Subcutaneous adipose tissue (tissue), 4 donors: ENCODE measurements around the gene RCOR2. TPM values are rescaled to one million over a fixed set of nuclear protein-coding genes. Genes with fewer than 3 reads are reported as not detected.

Experiments used
- total RNA-seq, 4 donors: library from RNA; depleted of rRNA; stranded (reverse); fragments of >200 nt; gene quantifications; one replicate each; pipeline ENCODE4 v1.1.0, GENCODE V29; 2016
- TF ChIP-seq, protein P1 (sequence below): fragments of 450-650 bp; IDR thresholded peaks from one replicate; pipeline ENCODE4 v1.5.1; 2016; ENCODE audit warnings: low read depth, mild to moderate bottlenecking, control low read depth, antibody characterized with exemption, moderate library complexity

The RCOR2 gene
- total RNA-seq, 4 donors from 2014 or later = 0.88 TPM; not detected in 3

DNA sequence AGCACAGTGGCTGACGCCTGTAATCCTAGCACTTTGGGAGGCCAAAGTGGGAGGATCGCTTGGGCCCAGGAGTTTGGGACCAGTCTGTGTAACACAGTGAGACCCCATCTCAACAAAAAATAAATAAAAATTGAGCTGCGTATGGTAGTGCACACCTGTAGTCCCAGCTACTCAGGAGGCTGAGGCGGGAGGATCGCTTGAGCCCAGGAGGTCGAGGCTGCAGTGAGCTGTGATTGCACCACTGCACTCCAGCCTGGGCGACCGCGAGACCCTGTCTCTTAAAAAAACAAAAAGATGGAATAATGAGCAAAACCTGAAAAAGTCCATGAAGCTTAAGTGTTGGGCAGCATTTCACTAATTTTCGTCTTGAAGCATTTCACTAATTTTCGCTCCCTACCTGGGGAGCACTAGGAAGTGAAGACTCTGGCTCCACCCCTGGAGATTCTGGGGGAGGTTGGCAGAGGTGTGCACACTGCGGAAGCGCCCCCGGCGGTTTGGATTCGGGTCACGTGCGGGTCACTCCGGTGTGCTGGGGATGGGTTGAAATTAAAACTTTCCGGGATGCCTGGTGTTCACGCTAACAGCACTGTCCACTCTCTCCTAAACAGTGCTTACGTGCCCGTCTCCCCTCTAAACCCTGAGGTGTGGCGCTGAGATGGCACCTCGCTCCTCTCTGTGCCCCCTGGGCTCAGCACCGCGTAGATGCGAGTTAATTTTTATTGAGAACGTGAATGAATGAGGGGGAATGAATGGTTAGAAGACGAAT, 20.9 kb upstream of the RCOR2 start:
- TF ChIP-seq, protein P1, sequence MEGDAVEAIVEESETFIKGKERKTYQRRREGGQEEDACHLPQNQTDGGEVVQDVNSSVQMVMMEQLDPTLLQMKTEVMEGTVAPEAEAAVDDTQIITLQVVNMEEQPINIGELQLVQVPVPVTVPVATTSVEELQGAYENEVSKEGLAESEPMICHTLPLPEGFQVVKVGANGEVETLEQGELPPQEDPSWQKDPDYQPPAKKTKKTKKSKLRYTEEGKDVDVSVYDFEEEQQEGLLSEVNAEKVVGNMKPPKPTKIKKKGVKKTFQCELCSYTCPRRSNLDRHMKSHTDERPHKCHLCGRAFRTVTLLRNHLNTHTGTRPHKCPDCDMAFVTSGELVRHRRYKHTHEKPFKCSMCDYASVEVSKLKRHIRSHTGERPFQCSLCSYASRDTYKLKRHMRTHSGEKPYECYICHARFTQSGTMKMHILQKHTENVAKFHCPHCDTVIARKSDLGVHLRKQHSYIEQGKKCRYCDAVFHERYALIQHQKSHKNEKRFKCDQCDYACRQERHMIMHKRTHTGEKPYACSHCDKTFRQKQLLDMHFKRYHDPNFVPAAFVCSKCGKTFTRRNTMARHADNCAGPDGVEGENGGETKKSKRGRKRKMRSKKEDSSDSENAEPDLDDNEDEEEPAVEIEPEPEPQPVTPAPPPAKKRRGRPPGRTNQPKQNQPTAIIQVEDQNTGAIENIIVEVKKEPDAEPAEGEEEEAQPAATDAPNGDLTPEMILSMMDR = no peak

DNA sequence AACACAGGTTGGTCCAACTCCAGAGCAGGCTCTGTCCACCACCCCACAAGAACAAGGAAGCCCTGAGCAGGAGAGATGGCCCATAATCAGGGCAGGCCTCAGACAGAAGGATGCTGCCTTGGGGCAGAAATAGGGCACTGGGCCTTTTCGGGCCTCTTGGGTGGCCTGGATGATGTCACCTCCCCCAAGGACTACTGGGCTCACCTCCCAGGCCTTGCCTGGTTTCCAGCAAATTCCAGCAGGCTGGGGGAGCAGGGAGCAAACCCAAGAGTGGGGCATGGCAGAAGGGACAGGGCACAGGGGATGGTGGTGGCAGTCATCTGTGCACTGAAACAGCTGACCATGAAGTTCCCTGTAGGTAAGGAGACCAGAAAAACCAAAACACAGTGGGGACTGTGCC, 16.5 kb upstream of the RCOR2 start:
- TF ChIP-seq, protein P1 = no peak

DNA sequence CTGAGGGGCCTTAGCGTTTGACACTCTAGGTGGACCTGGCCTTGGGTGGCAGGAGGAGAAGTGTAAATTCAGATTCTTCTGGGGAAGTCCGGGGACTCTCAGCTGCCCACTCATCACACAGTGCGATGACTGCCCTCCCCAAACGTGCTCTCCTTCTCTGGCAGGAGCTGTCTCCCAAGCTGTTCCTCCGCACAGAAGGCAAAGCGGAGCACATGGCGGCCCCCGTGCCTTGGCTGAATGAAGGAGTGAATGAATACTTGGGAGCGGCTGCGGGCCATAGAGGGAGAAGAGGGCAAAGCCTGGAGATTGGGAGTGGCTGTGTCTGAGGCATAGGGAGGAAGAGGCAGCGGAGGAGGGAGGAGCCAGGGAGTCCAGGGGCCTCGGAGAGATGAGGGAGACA, 14.9 kb upstream of the RCOR2 start:
- TF ChIP-seq, protein P1 = no peak

DNA sequence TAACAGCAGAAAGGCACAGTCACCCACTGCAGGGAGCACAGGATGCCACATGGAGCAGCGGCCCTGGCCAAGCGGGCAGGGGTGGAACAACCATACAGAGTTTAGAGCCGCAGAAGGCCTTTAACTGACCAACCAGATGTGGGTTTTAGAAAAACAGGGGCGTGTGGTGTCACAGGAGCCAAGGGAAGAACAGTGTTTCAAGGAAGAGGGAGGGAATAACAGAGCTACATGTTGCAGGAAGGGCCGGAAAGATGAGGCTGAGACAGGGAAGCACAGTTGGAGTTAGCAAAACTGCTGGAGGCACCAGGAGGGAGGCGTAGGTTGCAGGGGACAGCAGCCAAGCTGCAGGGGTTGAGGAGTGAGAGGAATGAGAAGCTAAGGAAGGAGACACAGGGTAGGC, 14.1 kb upstream of the RCOR2 start:
- TF ChIP-seq, protein P1 = no peak

DNA sequence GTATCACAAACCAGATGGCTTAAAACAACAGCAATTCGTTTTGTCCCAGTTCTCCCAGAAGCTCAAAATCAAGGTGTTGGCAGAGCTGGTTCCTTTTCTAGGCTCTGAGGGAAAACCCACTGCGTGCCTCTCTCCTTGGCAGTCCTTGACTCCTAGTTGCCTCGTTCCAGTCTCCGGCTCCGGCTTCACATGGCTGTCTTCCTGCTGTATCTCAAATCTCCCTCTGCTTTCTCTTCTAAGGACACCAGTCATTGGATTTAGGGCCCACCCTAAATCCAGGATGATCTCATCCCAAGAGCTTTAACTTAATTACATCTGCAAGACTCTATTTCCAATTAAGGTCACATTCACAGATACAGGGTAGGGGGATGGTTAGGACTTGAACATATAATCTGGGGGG, 12.7 kb upstream of the RCOR2 start:
- TF ChIP-seq, protein P1 = no peak

DNA sequence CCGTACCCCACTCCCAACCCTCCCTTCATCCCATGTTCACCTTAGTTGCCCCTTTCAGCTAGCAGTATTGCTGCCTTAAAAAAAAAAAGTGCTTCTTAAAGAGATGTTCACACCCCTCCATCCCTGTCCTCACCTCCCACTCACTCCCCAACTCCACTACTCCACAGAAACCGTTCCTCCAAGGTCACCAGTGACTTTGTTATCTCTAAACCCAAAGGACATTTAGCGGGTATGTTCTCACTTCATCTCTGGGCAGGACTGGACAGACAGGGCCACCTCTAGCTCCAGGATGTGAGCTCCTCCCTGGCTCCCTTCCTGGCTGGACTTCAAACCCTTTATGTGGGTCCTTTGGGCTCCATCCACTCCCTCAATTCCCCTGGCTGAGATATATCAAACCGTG, 6.4 kb upstream of the RCOR2 start:
- TF ChIP-seq, protein P1 = no peak

DNA sequence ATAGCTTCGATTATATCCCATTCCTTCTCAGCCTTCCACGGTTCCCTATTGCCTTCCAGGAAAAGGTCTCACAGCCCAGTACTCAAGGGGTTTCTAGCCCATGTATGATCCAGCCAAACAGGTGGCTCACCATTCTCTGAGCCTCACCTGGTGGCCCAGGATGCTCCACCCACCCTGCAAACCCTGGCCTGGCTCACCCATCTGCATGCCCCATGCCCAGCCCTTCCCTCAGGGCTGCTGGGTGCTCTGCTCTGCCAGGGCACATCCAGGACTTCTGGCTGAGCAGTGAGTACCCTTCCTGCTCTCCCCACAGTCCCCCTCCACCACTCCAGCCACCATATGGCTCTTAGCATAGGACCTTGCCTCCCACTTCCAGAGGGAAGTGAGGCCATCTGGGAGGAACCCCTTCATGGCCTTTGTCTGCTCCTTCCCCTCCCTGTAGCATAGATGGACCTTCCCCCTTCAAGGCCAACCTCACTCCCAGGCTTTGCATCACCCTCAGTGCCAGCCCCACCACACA, 5.8 kb upstream of the RCOR2 start:
- TF ChIP-seq, protein P1 = no peak
